Colon (tissue), 2 donors: ENCODE results near the gene ERVK3-1.

Source experiments
- FAIRE-seq: peaks from 2 replicates; lab custom pipeline; 2012; peaks lifted over from hg19 to GRCh38; lab: Jason Lieb, UNC
- donor health status: control.
- donor health status: control.

Gene ERVK3-1

GRCh38 chr19:58364146-58364545 lies 59.0 kb downstream of the ERVK3-1 start:
- FAIRE-seq, result no peak
